ENCODE results near the gene RND2. TPM values are rescaled to one million over a fixed set of nuclear protein-coding genes. Genes with fewer than 3 reads are reported as not detected.
"Not testable (repeated sequence)": the region's sequence is repeated elsewhere in the genome, so short reads cannot be mapped to it uniquely, and the experiment has no call there.

The RND2 gene
- polyA plus RNA-seq, 3 donors from 2014 or later = not detected

- Mint-ChIP-seq H3K4me1 (no peaks in the 10 kb centered on the region), H3K4me3 (no peak overlapping the region), H3K27me3 (ENCODE audit: low read depth in 3 of 3) (peaks cover 0 to 1% (median 0%) of the 10 kb centered on the region in 3 donors), H3K9me3 (no peaks in the 10 kb centered on the region), H3K36me3 (no peaks in the 10 kb centered on the region), H3K27ac (no peak overlapping the region)
- no peak for DNase-seq
These were observed 19.0 kb downstream of the RND2 start for GRCh38 chr17:43044024-43044423.

DNA sequence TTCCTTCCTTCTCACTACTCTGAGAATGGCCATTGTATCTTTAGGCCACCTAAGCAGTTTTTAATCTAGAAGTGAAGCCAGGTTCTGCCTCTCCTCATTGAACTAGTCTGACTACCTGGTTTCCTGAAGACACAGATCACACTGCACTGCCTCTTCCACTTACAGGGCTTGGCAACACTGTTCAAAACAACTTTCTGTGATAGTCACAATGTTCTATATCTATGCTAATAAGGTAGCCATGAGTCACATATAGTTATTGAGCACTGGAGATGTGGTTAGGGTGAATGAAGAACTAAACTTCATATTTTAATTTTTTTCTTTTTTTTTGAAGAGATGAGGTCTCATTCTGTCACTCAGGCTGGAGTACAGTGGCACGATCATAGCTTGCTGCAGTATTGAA, 26.9 kb downstream of the RND2 start:
- DNase-seq = no peak
- Mint-ChIP-seq H3K4me1 (no peaks in the 10 kb centered on the region), H3K4me3 (no peak overlapping the region), H3K27me3 (ENCODE audit: low read depth in 3 of 3) (peaks cover 0 to 2% (median 1%) of the 10 kb centered on the region in 3 donors), H3K36me3 (peaks cover 0 to 5% (median 5%) of the 10 kb centered on the region in 3 donors), H3K27ac (no peak overlapping the region), H3K9me3 (no peaks in the 10 kb centered on the region)

DNA sequence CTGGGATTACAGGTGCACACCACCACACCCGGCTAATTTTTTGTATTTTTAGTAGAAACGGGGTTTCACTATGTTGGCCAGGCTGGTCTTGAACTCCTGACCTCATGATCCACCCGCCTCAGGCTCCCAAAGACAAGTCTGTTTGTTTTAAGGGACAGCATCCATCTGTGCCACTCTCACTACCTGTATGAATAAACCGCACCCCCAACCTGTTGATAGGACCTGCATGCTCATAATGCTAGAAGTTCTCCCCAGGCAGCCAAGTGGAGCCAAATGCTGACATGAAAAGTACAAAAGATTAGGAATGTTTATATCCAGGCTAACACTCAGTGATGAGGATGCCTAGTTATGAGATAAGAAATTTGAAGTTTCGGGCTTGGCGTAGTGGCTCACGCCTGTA, 28.0 kb downstream of the RND2 start:
- not testable (repeated sequence) for H3K4me3 Mint-ChIP-seq; DNase-seq; H3K36me3 Mint-ChIP-seq; H3K27ac Mint-ChIP-seq; H3K4me1 Mint-ChIP-seq; H3K9me3 Mint-ChIP-seq; H3K27me3 Mint-ChIP-seq (ENCODE audit: low read depth in 3 of 3)

DNA sequence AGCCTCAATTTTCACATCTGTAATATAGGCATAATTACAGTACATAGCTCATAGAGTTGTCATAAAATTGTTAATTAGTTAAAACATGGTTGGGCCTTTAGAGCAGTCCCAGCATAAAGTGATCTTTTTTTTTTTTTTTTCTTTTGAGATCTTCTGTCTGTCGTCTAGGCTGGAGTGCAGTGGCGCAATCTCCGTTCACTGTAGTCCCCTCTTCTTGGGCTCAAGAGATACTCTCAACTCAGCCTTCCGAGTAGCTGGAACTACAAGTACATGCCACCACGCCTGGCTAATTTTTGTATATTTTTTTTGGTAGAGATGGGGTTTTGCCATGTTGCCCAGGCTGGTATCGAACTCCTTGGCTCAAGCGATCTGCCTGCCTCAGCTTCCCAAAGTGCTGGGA, 31.0 kb downstream of the RND2 start:
- H3K27me3 Mint-ChIP-seq (ENCODE audit: low read depth in 3 of 3) = peaks cover 0 to 2% (median 0%) of the 10 kb centered on the region in 3 donors
- H3K4me3 Mint-ChIP-seq = no peak overlapping the region
- H3K4me1 Mint-ChIP-seq = no peaks in the 10 kb centered on the region
- no peak overlapping the region for H3K27ac Mint-ChIP-seq
- DNase-seq = no peak
- H3K36me3 Mint-ChIP-seq = peaks cover 0 to 7% (median 0%) of the 10 kb centered on the region in 3 donors
- H3K9me3 Mint-ChIP-seq = no peaks in the 10 kb centered on the region

DNA sequence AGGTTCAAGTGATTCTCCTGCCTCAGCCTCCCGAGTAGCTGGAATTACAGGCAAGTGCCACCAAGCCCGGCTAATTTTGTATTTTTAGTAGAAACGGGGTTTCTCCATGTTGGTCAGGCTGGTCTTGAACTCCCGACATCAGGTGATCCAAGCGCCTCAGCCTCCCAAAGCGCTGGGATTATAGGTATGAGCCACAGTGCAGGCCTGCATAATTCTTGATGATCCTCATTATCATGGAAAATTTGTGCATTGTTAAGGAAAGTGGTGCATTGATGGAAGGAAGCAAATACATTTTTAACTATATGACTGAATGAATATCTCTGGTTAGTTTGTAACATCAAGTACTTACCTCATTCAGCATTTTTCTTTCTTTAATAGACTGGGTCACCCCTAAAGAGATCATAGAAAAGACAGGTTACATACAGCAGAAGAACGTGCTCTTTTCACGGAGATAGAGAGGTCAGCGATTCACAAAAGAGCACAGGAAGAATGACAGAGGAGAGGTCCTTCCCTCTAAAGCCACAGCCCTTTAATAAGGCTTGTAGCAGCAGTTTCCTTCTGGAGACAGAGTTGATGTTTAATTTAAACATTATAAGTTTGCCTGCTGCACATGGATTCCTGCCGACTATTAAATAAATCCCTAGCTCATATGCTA, 38.1 kb downstream of the RND2 start:
- Mint-ChIP-seq H3K9me3 (no peaks in the 10 kb centered on the region), H3K36me3 (peaks cover 0 to 2% (median 0%) of the 10 kb centered on the region in 3 donors), H3K27me3 (ENCODE audit: low read depth in 3 of 3) (no peaks in the 10 kb centered on the region), H3K27ac (peak overlapping the region in 1 of 6 donors; percentile 11), H3K4me1 (no peaks in the 10 kb centered on the region), H3K4me3 (no peak overlapping the region)
- no peak for DNase-seq

GRCh38 chr17:43068570-43069367, 43.7 kb downstream of the RND2 start:
- Mint-ChIP-seq H3K4me3 (no peak overlapping the region), H3K27ac (peak overlapping the region in 1 of 6 donors; percentile 62), H3K27me3 (ENCODE audit: low read depth in 3 of 3) (no peaks in the 10 kb centered on the region), H3K9me3 (no peaks in the 10 kb centered on the region), H3K36me3 (peaks cover 0 to 2% (median 0%) of the 10 kb centered on the region in 3 donors), H3K4me1 (no peaks in the 10 kb centered on the region)
- no peak for DNase-seq

GRCh38 chr17:43069368-43069898, 44.4 kb downstream of the RND2 start:
- no peak overlapping the region for H3K4me3 Mint-ChIP-seq
- H3K27ac Mint-ChIP-seq = no peak overlapping the region
- no peaks in the 10 kb centered on the region for H3K27me3 Mint-ChIP-seq (ENCODE audit: low read depth in 3 of 3)
- no peaks in the 10 kb centered on the region for H3K4me1 Mint-ChIP-seq
- peaks cover 0 to 2% (median 0%) of the 10 kb centered on the region in 3 donors for H3K36me3 Mint-ChIP-seq
- no peak for DNase-seq
- H3K9me3 Mint-ChIP-seq = no peaks in the 10 kb centered on the region

DNA sequence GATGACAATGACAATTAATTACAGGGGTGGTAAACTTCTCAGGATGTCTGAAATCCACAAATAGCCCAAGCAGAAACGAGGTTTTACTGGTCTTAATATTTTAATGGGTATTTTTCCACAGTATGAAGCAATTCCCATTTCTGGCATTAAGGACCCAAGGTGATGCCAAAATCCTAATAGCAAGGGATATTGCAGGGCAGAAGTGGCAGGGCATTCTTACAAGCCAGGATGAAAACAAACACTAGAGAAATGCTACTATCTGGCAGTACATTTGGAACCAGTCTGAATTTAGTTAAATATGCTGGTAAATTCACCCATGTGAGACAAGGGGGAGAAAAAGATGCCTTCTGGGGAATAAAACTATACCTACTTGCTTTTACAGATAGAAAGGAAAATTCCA, 45.2 kb downstream of the RND2 start:
- Mint-ChIP-seq H3K27ac (no peak overlapping the region), H3K9me3 (no peaks in the 10 kb centered on the region), H3K4me3 (no peak overlapping the region), H3K4me1 (no peaks in the 10 kb centered on the region), H3K27me3 (ENCODE audit: low read depth in 3 of 3) (no peaks in the 10 kb centered on the region), H3K36me3 (peaks cover 0 to 2% (median 0%) of the 10 kb centered on the region in 3 donors)
- DNase-seq = no peak

DNA sequence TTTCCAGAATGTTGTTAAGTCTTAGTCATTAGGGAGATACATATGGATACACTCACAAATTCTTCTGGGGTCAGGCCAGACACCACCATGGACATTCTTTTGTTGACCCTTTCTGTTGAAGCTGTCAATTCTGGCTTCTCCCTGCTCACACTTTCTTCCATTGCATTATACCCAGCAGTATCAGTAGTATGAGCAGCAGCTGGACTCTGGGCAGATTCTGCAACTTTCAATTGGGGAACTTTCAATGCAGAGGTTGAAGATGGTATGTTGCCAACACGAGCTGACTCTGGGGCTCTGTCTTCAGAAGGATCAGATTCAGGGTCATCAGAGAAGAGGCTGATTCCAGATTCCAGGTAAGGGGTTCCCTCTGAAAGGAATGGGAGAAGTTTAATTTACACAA, 45.8 kb downstream of the RND2 start:
- no peak overlapping the region for H3K27ac Mint-ChIP-seq
- no peaks in the 10 kb centered on the region for H3K9me3 Mint-ChIP-seq
- no peak overlapping the region for H3K4me3 Mint-ChIP-seq
- no peak for DNase-seq
- H3K4me1 Mint-ChIP-seq = no peaks in the 10 kb centered on the region
- H3K27me3 Mint-ChIP-seq (ENCODE audit: low read depth in 3 of 3) = no peaks in the 10 kb centered on the region
- peaks cover 0 to under 1% (median 0%) of the 10 kb centered on the region in 3 donors for H3K36me3 Mint-ChIP-seq

DNA sequence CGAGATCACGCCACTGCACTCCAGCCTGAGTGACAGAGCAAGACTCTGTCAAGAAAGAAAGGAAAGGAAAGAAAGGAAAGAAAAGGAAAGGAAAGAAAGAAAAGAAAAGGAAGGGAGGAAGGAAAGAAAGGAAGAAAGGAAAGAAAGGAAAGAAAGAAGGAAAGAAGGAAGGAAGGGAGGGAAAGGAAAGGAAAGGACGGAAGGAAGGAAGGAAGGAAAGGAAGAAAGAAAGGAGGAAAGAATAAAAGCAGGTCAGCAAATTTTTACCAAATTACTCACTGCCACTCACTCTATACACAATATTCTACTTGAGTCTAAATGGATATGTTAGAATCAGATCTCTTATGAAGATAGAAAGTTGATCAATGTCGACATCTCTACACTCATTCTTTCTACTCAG, 49.8 kb downstream of the RND2 start:
- H3K4me1 Mint-ChIP-seq = no peaks in the 10 kb centered on the region
- H3K27me3 Mint-ChIP-seq (ENCODE audit: low read depth in 3 of 3) = no peaks in the 10 kb centered on the region
- H3K27ac Mint-ChIP-seq = no peak overlapping the region
- no peak for DNase-seq
- no peaks in the 10 kb centered on the region for H3K9me3 Mint-ChIP-seq
- H3K4me3 Mint-ChIP-seq = no peak overlapping the region
- H3K36me3 Mint-ChIP-seq = peaks cover 0 to 3% (median 2%) of the 10 kb centered on the region in 3 donors

- H3K9me3 Mint-ChIP-seq = no peaks in the 10 kb centered on the region
- H3K36me3 Mint-ChIP-seq = peaks cover 0 to 4% (median 3%) of the 10 kb centered on the region in 3 donors
- H3K4me1 Mint-ChIP-seq = no peaks in the 10 kb centered on the region
- H3K27me3 Mint-ChIP-seq (ENCODE audit: low read depth in 3 of 3) = no peaks in the 10 kb centered on the region
- no peak for DNase-seq
- H3K27ac Mint-ChIP-seq = peak overlapping the region in 1 of 6 donors; percentile 47
- no peak overlapping the region for H3K4me3 Mint-ChIP-seq
These were observed 54.7 kb downstream of the RND2 start for GRCh38 chr17:43079641-43080302.
